ENCODE data around the gene NKX6-1. TPM values are rescaled to one million over a fixed set of nuclear protein-coding genes. Genes with fewer than 3 reads are reported as not detected.
A peak's percentile ranks its signal among the peaks of the same experiment; 100 is the strongest.

NKX6-1 gene
- total RNA-seq, 4 donors from 2014 or later, result 0.66 to 10.5 (median 2.0) TPM

DNA sequence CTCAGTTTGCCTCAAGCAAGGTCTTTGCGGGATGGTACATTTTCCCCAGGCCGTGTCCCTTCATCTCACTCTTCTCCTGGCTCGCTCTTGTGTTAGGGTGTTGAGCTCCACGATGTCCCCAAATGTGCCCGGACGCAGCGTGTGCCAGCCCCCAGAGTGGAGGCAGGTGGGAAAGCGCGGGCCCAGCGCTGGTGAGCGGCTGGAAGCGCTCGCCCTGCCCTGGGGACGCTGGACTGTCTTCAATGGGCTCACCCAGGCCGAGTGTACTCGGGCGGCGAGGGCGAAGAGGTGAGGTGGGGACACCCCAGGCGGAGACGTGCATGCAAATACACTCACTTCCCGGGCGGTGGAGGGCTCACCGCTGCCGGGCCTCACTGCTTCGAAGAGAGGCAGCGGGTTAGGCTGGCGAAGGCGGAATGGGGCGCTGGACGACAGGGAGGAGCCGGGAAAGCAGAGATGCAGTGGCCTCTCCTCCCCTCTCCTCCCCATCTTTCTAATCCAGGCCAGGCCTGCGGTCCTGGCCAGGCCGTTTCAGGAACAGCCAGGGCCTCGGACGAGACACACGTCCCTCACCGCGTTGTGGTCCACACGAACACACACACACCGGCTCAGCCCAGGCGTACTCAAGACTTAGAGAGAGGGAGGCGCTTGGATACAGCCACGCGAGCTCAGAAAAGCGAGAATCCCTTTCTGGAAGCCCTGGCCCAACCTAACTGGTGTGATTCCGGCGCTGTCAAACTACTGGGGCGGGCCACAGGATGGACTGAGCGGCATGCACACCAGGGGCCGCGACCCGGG, 2.2 kb downstream of the NKX6-1 start:
- H3K4me1 ChIP-seq, result peaks cover 13 to 57% (median 29%) of the 10 kb centered on the region in 3 donors
- no peak for DNase-seq
- TF ChIP-seq POLR2A (IDR thresholded peaks at IDR 0.05), result peak in 1 of 4 donors; percentile 27
- TF ChIP-seq, protein P1, sequence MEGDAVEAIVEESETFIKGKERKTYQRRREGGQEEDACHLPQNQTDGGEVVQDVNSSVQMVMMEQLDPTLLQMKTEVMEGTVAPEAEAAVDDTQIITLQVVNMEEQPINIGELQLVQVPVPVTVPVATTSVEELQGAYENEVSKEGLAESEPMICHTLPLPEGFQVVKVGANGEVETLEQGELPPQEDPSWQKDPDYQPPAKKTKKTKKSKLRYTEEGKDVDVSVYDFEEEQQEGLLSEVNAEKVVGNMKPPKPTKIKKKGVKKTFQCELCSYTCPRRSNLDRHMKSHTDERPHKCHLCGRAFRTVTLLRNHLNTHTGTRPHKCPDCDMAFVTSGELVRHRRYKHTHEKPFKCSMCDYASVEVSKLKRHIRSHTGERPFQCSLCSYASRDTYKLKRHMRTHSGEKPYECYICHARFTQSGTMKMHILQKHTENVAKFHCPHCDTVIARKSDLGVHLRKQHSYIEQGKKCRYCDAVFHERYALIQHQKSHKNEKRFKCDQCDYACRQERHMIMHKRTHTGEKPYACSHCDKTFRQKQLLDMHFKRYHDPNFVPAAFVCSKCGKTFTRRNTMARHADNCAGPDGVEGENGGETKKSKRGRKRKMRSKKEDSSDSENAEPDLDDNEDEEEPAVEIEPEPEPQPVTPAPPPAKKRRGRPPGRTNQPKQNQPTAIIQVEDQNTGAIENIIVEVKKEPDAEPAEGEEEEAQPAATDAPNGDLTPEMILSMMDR (IDR thresholded peaks at IDR 0.05), result no peak
- H3K27ac ChIP-seq, result peak overlapping the region; percentile 76 to 92 (median 87)
- peak overlapping the region; percentile 37 to 71 (median 60) for H3K4me3 ChIP-seq
- H3K27me3 ChIP-seq, result peaks cover 8 to 100% (median 34%) of the 10 kb centered on the region in 4 donors
- WGBS, 2 donors, result 35 to 48% methylated on average over 9 to 19 of the region's 53 CpGs
- H3K36me3 ChIP-seq, result no peaks in the 10 kb centered on the region
- no peaks in the 10 kb centered on the region for H3K9me3 ChIP-seq
- intact Hi-C loops (cut with DNase I), result no loop called here

DNA sequence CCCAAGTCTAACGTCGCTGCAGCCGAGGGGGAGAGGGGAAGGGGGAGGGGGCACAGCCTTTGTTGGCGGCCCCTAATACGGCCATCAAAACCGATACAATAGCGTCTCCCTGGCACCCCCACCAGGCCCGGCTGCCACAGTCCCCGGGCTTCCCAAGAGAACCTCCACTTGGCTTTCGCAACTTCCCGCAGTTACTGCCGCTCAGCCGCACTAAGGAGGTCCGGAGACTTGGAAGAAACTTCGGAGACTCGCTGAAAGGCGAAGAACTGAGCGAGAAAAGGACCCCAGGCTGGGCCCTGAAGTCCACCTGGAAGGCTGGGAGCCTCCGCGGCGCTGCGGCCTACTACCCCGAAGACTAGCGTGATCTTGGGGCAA, 2.8 kb downstream of the NKX6-1 start:
- Histone ChIP-seq H3K27ac (peak overlapping the region; percentile 76 to 92 (median 87)), H3K4me1 (peaks cover 13 to 57% (median 29%) of the 10 kb centered on the region in 3 donors), H3K27me3 (peaks cover 8 to 100% (median 32%) of the 10 kb centered on the region in 4 donors), H3K9me3 (no peaks in the 10 kb centered on the region), H3K4me3 (peak overlapping the region; percentile 37 to 71 (median 60)), H3K36me3 (no peaks in the 10 kb centered on the region)
- WGBS, 2 donors, result 33 to 50% methylated on average over 8 to 18 of the region's 24 CpGs
- intact Hi-C loops (cut with DNase I), result no loop called here
- DNase-seq, result no peak
- no peak for TF ChIP-seq POLR2A (IDR thresholded peaks at IDR 0.05)
- TF ChIP-seq, protein P1 (IDR thresholded peaks at IDR 0.05), result no peak

DNA sequence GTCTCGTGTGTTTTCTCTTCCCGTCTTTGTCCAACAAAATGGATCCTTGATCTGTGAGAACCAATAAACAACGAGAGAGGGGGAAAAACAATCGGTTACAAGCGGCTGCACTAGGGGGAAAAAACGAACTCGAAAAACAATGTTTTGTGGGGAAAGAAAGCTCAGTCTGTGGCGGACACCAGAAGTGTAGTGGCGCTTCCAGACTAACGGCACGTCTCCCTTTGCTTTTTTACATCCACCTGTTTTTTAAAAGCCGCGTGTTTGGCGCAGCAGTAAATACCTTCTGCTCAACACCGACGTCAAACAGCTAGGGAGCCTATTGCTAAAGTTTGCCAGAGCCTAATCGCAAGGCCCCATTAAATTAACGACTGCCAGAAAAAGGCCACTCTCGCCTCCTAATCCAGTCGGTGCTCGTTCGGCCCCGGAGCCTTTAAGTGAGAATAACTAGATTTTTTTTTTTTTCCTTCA, 3.3 kb downstream of the NKX6-1 start:
- Histone ChIP-seq H3K9me3 (no peaks in the 10 kb centered on the region), H3K27me3 (peaks cover 3 to 100% (median 30%) of the 10 kb centered on the region in 4 donors), H3K27ac (peak overlapping the region; percentile 76 to 92 (median 87)), H3K4me3 (peak overlapping the region; percentile 37 to 71 (median 60)), H3K4me1 (peaks cover 13 to 57% (median 29%) of the 10 kb centered on the region in 3 donors), H3K36me3 (no peaks in the 10 kb centered on the region)
- intact Hi-C loops (cut with DNase I), result no loop called here
- DNase-seq, result no peak
- 30 to 38% methylated on average over 20 to 23 of the region's 23 CpGs for WGBS, 2 donors
- no peak for TF ChIP-seq POLR2A (IDR thresholded peaks at IDR 0.05)
- TF ChIP-seq, protein P1 (IDR thresholded peaks at IDR 0.05), result no peak

DNA sequence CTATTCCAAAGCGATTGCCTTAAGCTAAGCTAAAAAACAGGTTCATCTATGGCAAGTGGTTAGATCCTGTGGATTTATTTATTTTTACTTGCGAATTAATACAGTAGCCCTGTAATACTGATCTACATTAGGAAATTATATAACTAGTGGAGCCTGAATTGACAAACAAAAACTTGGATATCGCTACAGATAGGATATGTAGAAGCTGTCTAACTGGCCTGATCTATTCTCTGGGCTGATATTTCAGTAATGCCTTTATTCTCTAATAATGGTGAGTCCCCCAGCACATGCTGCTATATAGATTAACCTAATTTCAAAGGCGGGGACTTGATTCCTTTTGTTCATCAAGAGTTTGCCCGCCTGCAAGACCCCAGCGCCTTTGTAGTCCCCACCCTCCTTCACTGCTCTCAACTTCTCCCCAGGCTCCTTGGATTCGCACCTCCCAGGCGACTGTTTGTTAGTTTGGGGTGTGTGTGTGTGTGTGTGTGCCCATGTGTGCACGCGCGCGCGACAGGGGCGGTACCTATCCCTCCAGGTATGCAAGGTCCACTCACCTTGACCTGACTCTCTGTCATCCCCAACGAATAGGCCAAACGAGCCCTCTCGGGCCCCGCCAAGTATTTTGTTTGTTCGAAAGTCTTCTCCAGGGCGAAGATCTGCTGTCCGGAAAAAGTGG, 3.8 kb downstream of the NKX6-1 start:
- no peak for TF ChIP-seq POLR2A (IDR thresholded peaks at IDR 0.05)
- TF ChIP-seq, protein P1 (IDR thresholded peaks at IDR 0.05), result no peak
- no peak for DNase-seq
- no peaks in the 10 kb centered on the region for H3K9me3 ChIP-seq
- H3K27me3 ChIP-seq, result peaks cover 0 to 100% (median 27%) of the 10 kb centered on the region in 4 donors
- WGBS, 2 donors, result 33 to 47% methylated on average over 20 of the region's 21 CpGs
- H3K4me3 ChIP-seq, result peak overlapping the region; percentile 37 to 71 (median 60)
- intact Hi-C loops (cut with DNase I), result no loop called here
- H3K27ac ChIP-seq, result peak overlapping the region; percentile 76 to 92 (median 87)
- no peaks in the 10 kb centered on the region for H3K36me3 ChIP-seq
- peaks cover 13 to 57% (median 29%) of the 10 kb centered on the region in 3 donors for H3K4me1 ChIP-seq

Measured in esophagus squamous epithelium (tissue), 5 donors.